NCI-H226 (cell line): ENCODE results near the gene RAD51B.

Experiments used
- DNase-seq: peaks from one replicate; pipeline ENCODE4 v3.0.0-alpha.2; 2015

The RAD51B gene

GRCh38 chr14:68375376-68375775 lies 555.8 kb downstream of the RAD51B start:
- no peak for DNase-seq

GRCh38 chr14:68376067-68376779 lies 556.6 kb downstream of the RAD51B start:
- DNase-seq: no peak

GRCh38 chr14:68377006-68377405 lies 557.4 kb downstream of the RAD51B start:
- no peak for DNase-seq

GRCh38 chr14:68377459-68377858 lies 557.9 kb downstream of the RAD51B start:
- DNase-seq: no peak

- no peak for DNase-seq
These were observed 560.1 kb downstream of the RAD51B start for GRCh38 chr14:68379510-68380328.

- DNase-seq: no peak
These were observed 560.8 kb downstream of the RAD51B start for GRCh38 chr14:68380329-68380741.

GRCh38 chr14:68384335-68384734 lies 564.8 kb downstream of the RAD51B start:
- DNase-seq: no peak

- no peak for DNase-seq
These were observed 565.3 kb downstream of the RAD51B start for GRCh38 chr14:68384881-68385280.

GRCh38 chr14:68386446-68386845 lies 566.9 kb downstream of the RAD51B start:
- no peak for DNase-seq

- DNase-seq: peak; percentile 40
These were observed 567.6 kb downstream of the RAD51B start for GRCh38 chr14:68386950-68387779.

- no peak for DNase-seq
These were observed 570.4 kb downstream of the RAD51B start for GRCh38 chr14:68389943-68390342.

GRCh38 chr14:68390741-68391140 lies 571.2 kb downstream of the RAD51B start:
- no peak for DNase-seq

GRCh38 chr14:68391311-68392014 lies 571.9 kb downstream of the RAD51B start:
- no peak for DNase-seq

- DNase-seq: no peak
These were observed 573.0 kb downstream of the RAD51B start for GRCh38 chr14:68392393-68393141.

- DNase-seq: no peak
These were observed 573.7 kb downstream of the RAD51B start for GRCh38 chr14:68393259-68393658.

GRCh38 chr14:68394118-68394763 lies 574.7 kb downstream of the RAD51B start:
- DNase-seq: no peak

GRCh38 chr14:68394764-68395143 lies 575.2 kb downstream of the RAD51B start:
- no peak for DNase-seq

GRCh38 chr14:68395604-68396003 lies 576.0 kb downstream of the RAD51B start:
- no peak for DNase-seq

GRCh38 chr14:68396461-68396860 lies 576.9 kb downstream of the RAD51B start:
- DNase-seq: no peak

- DNase-seq: no peak
These were observed 577.8 kb downstream of the RAD51B start for GRCh38 chr14:68397371-68397811.

GRCh38 chr14:68397822-68398221 lies 578.2 kb downstream of the RAD51B start:
- peak; percentile 49 for DNase-seq
